SU-DHL-6 (cell line): ENCODE data around the gene MRPL44.
"Not testable (repeated sequence)": the region's sequence is repeated elsewhere in the genome, so short reads cannot be mapped to it uniquely, and the experiment has no call there.

Source experiments
- EZH2phosphoT487 ChIP-seq: fragments of 200-600 bp; sonication (generic), shearing (Covaris generic); conservative IDR thresholded peaks from 2 replicates; pipeline ENCODE4 v1.6.1; 2018; ENCODE audit warnings: mild to moderate bottlenecking, antibody characterized with exemption, low read length, moderate library complexity, mixed read lengths
- TF ChIP-seq, protein P1 (sequence below): fragments of 200-600 bp; sonication (generic); IDR thresholded peaks from one replicate; pipeline ENCODE4 v1.5.1; 2017; ENCODE audit warnings: antibody characterized with exemption, mild to moderate bottlenecking, low read length, moderate library complexity; ENCODE audit not compliant: insufficient read depth, poor library complexity, severe bottlenecking

DNA sequence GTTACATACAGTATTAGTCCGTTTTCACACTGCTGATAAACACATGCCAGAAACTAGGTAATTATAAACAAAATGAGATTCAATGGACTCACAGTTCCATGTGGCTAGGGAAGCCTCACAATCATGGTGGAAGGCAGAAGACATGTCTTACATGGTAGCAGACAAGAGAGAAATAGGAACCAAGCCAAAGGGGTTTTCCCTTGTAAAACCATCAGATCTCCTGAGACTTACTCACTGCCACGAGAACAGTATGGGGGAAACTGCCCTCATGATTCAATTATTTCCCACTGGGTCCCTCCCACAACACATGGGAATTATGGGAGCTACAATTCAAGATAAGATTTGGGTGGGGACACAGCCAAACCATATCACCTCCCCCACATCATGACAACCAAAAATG is 17.8 kb upstream of the MRPL44 start:
- TF ChIP-seq, protein P1, sequence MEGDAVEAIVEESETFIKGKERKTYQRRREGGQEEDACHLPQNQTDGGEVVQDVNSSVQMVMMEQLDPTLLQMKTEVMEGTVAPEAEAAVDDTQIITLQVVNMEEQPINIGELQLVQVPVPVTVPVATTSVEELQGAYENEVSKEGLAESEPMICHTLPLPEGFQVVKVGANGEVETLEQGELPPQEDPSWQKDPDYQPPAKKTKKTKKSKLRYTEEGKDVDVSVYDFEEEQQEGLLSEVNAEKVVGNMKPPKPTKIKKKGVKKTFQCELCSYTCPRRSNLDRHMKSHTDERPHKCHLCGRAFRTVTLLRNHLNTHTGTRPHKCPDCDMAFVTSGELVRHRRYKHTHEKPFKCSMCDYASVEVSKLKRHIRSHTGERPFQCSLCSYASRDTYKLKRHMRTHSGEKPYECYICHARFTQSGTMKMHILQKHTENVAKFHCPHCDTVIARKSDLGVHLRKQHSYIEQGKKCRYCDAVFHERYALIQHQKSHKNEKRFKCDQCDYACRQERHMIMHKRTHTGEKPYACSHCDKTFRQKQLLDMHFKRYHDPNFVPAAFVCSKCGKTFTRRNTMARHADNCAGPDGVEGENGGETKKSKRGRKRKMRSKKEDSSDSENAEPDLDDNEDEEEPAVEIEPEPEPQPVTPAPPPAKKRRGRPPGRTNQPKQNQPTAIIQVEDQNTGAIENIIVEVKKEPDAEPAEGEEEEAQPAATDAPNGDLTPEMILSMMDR = not testable (repeated sequence)
- TF ChIP-seq EZH2phosphoT487 = not testable (repeated sequence)
